ENCODE measurements around the gene RNF121.

DNA sequence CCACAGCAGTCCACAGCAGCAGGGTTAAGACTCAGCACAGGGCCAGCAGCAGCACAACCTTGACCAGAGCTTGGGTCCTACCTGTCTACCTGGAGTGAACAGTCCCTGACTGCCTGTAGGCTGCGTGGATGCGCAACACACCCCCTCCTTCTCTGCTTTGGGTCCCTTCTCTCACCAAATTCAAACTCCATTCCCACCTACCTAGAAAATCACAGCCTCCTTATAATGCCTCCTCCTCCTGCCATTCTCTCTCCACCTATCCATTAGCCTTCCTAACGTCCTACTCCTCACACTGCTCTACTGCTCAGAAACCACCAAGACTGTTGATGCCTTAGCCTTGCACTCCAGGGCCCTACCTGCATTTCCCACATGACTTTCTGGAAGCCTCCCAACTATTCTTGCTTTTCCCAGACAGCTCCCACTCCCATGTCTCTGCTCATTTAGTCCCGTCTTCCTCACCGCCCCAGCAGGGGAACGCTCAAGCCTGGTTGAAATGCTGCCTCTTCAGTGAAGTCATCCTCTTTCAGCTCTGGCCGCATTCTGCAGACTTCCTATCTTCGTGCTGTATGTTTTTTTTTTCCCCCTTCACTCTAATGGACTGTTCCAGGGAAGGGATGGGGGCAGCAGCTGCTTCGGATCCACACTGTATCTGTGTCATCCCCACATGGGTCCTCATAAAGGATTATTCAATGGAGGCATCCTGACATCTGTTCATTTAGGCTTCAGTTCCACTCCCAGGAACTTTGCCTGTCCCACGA lies 73.2 kb downstream of the RNF121 start:
- TF ChIP-seq, protein P1, sequence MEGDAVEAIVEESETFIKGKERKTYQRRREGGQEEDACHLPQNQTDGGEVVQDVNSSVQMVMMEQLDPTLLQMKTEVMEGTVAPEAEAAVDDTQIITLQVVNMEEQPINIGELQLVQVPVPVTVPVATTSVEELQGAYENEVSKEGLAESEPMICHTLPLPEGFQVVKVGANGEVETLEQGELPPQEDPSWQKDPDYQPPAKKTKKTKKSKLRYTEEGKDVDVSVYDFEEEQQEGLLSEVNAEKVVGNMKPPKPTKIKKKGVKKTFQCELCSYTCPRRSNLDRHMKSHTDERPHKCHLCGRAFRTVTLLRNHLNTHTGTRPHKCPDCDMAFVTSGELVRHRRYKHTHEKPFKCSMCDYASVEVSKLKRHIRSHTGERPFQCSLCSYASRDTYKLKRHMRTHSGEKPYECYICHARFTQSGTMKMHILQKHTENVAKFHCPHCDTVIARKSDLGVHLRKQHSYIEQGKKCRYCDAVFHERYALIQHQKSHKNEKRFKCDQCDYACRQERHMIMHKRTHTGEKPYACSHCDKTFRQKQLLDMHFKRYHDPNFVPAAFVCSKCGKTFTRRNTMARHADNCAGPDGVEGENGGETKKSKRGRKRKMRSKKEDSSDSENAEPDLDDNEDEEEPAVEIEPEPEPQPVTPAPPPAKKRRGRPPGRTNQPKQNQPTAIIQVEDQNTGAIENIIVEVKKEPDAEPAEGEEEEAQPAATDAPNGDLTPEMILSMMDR (IDR thresholded peaks at IDR 0.05): no peak
- TF ChIP-seq EP300 (IDR thresholded peaks at IDR 0.05) (no peak), POLR2A (IDR thresholded peaks at IDR 0.05; ENCODE audit: low read depth) (no peak), POLR2AphosphoS5 (IDR thresholded peaks at IDR 0.05) (peak in 1 of 2 donors; percentile 9)

Data from esophagus muscularis mucosa (tissue), 4 donors.